ENCODE measurements around the gene ERICH6B. TPM values are rescaled to one million over a fixed set of nuclear protein-coding genes. Genes with fewer than 3 reads are reported as not detected.

ERICH6B gene
- total RNA-seq, 1 experiment from 2014 or later, result not detected

DNA sequence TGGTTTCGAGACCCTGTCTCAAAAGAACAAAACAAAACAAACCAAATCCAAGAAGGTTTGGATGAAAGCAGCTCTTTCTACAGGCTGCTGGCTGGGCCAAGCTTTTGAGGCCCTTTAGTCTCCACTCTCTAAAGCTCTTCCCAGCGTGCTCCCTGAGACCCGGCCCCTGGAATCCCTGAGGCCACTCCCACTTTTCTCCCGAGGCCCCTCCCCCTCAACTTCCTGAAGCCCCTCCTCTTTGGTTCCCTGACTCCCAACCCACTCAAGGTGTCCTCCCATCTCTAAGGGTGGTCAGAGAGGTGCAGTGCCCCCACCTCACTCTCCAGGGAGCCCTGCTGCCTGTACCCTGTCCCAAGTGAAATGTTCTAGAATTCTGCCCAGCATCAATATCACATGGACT, 10.6 kb downstream of the ERICH6B start:
- ChIA-PET POLR2A (no interaction called here), CTCF (interaction anchor here (0.6 to 1.9 kb wide), 3 partner anchors 19 to 734 kb away, joined by 3 to 7 read pairs (median 3); no protein-coding TSS in a partner anchor)
- BruUV-seq (replicated peaks), result no TSS peak
- Mint-ChIP-seq H3K9me3 (ENCODE audit: unreplicated experiment) (no peaks in the 10 kb centered on the region), H3K4me1 (ENCODE audit: insufficient read depth, unreplicated experiment) (no peaks in the 10 kb centered on the region), H3K27me3 (ENCODE audit: insufficient read depth, unreplicated experiment) (peaks cover 76% of the 10 kb centered on the region), H3K36me3 (ENCODE audit: insufficient read depth, unreplicated experiment) (no peaks in the 10 kb centered on the region), H3K27ac (ENCODE audit: low read depth, unreplicated experiment) (no peak overlapping the region), H3K4me3 (ENCODE audit: unreplicated experiment) (no peak overlapping the region)
- intact Hi-C loops (cut with micrococcal nuclease), result no loop called here
- TF ChIP-seq CTCF (IDR thresholded peaks at IDR 0.05; ENCODE audit: unreplicated experiment), result no peak
- no peak for DNase-seq (ENCODE audit: unreplicated experiment)

GRCh38 chr13:45603338-45603737, 12.2 kb downstream of the ERICH6B start:
- Mint-ChIP-seq H3K4me3 (ENCODE audit: unreplicated experiment) (no peak overlapping the region), H3K27me3 (ENCODE audit: insufficient read depth, unreplicated experiment) (peaks cover 76% of the 10 kb centered on the region), H3K4me1 (ENCODE audit: insufficient read depth, unreplicated experiment) (no peaks in the 10 kb centered on the region), H3K9me3 (ENCODE audit: unreplicated experiment) (no peaks in the 10 kb centered on the region), H3K36me3 (ENCODE audit: insufficient read depth, unreplicated experiment) (no peaks in the 10 kb centered on the region), H3K27ac (ENCODE audit: low read depth, unreplicated experiment) (no peak overlapping the region)
- no peak for DNase-seq (ENCODE audit: unreplicated experiment)
- ChIA-PET CTCF (interaction anchor here (0.5 kb wide), 1 partner anchor 21 kb away, joined by 3 read pairs; no protein-coding TSS in a partner anchor), POLR2A (interaction anchor here (0.6 kb wide), 1 partner anchor 1072 kb away, joined by 3 read pairs; no protein-coding TSS in a partner anchor)
- TF ChIP-seq CTCF (IDR thresholded peaks at IDR 0.05; ENCODE audit: unreplicated experiment), result no peak
- intact Hi-C loops (cut with micrococcal nuclease), result no loop called here
- no TSS peak for BruUV-seq (replicated peaks)

GRCh38 chr13:45602183-45603170, 13.1 kb downstream of the ERICH6B start:
- POLR2A ChIA-PET, result interaction anchor here (0.6 kb wide), 1 partner anchor 1073 kb away, joined by 3 read pairs; no protein-coding TSS in a partner anchor

More at GRCh38 chr13:45602183-45603170, 13.1 kb downstream of the ERICH6B start:
- peaks cover 79% of the 10 kb centered on the region for H3K27me3 Mint-ChIP-seq (ENCODE audit: insufficient read depth, unreplicated experiment)
- no peaks in the 10 kb centered on the region for H3K36me3 Mint-ChIP-seq (ENCODE audit: insufficient read depth, unreplicated experiment)
- H3K27ac Mint-ChIP-seq (ENCODE audit: low read depth, unreplicated experiment), result no peak overlapping the region
- intact Hi-C loops (cut with micrococcal nuclease), result no loop called here
- no peak overlapping the region for H3K4me3 Mint-ChIP-seq (ENCODE audit: unreplicated experiment)
- no peaks in the 10 kb centered on the region for H3K4me1 Mint-ChIP-seq (ENCODE audit: insufficient read depth, unreplicated experiment)
- no peak for TF ChIP-seq CTCF (IDR thresholded peaks at IDR 0.05; ENCODE audit: unreplicated experiment)
- CTCF ChIA-PET, result no interaction called here
- BruUV-seq (replicated peaks), result no TSS peak
- no peak for DNase-seq (ENCODE audit: unreplicated experiment)
- H3K9me3 Mint-ChIP-seq (ENCODE audit: unreplicated experiment), result no peaks in the 10 kb centered on the region

Data from MCF 10A (cell line).